ENCODE results near the gene FKBP11.

DNA sequence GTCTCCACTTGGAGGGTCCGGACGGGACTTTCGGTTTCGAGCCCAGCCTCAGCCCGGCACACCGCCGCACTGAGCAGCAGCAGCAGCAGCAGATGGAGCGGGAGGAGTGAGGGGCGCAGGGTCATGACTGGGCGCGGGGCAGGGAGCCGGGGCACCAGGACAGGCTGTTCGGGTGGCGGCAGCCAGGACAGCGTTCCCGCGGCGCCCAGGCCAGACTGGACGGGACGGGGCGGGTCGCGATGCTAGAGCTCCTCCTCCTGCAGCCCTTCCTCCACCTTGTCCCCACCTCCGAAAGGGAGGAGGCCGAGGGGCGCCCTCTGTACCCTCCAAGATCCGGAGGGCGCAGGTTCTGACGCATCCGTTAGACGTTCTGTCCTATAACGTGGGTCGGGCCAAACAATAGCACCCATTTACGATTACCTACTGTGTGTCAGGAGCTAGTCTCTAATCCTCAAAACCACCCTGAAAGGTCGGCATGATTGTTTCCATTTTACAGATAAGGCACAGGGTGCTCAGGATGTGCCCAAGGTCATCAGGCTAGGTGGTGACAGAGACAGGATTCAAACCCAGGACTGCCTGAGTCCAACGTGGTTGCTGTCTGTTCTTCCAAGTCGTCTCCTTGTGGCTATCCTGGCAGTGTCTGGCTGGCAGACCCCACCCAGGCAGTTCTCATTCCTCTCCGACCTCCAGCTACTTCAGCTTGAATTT lies at the start of gene FKBP11:
- TF ChIP-seq, protein P1, sequence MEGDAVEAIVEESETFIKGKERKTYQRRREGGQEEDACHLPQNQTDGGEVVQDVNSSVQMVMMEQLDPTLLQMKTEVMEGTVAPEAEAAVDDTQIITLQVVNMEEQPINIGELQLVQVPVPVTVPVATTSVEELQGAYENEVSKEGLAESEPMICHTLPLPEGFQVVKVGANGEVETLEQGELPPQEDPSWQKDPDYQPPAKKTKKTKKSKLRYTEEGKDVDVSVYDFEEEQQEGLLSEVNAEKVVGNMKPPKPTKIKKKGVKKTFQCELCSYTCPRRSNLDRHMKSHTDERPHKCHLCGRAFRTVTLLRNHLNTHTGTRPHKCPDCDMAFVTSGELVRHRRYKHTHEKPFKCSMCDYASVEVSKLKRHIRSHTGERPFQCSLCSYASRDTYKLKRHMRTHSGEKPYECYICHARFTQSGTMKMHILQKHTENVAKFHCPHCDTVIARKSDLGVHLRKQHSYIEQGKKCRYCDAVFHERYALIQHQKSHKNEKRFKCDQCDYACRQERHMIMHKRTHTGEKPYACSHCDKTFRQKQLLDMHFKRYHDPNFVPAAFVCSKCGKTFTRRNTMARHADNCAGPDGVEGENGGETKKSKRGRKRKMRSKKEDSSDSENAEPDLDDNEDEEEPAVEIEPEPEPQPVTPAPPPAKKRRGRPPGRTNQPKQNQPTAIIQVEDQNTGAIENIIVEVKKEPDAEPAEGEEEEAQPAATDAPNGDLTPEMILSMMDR (conservative IDR thresholded peaks at IDR 0.05), result no peak
- TF ChIP-seq EZH2 (IDR thresholded peaks at IDR 0.05; ENCODE audit: low read depth), result no peak

All from PC-9 (cell line).